ENCODE measurements around the gene RBMS1.

The RBMS1 gene

GRCh38 chr2:160360089-160360757 is 133.4 kb downstream of the RBMS1 start:
- DNase-seq (ENCODE audit: low spot score): no peak

GRCh38 chr2:160358046-160358445 is 135.6 kb downstream of the RBMS1 start:
- no peak for DNase-seq (ENCODE audit: low spot score)

GRCh38 chr2:160356485-160356884 is 137.1 kb downstream of the RBMS1 start:
- no peak for DNase-seq (ENCODE audit: low spot score)

GRCh38 chr2:160355080-160355479 is 138.5 kb downstream of the RBMS1 start:
- no peak for DNase-seq (ENCODE audit: low spot score)

GRCh38 chr2:160354677-160355076 is 138.9 kb downstream of the RBMS1 start:
- no peak for DNase-seq (ENCODE audit: low spot score)

GRCh38 chr2:160353813-160354212 is 139.8 kb downstream of the RBMS1 start:
- no peak for DNase-seq (ENCODE audit: low spot score)

- no peak for DNase-seq (ENCODE audit: low spot score)
Observed at GRCh38 chr2:160353166-160353565, 140.4 kb downstream of the RBMS1 start.

- DNase-seq (ENCODE audit: low spot score): no peak
Observed at GRCh38 chr2:160352500-160352899, 141.1 kb downstream of the RBMS1 start.

GRCh38 chr2:160351956-160352355 is 141.7 kb downstream of the RBMS1 start:
- DNase-seq (ENCODE audit: low spot score): no peak

GRCh38 chr2:160349306-160349705 is 144.3 kb downstream of the RBMS1 start:
- no peak for DNase-seq (ENCODE audit: low spot score)

- no peak for DNase-seq (ENCODE audit: low spot score)
Observed at GRCh38 chr2:160347269-160347863, 146.2 kb downstream of the RBMS1 start.

- DNase-seq (ENCODE audit: low spot score): no peak
Observed at GRCh38 chr2:160345071-160345764, 148.4 kb downstream of the RBMS1 start.

- no peak for DNase-seq (ENCODE audit: low spot score)
Observed at GRCh38 chr2:160343404-160343803, 150.2 kb downstream of the RBMS1 start.

- no peak for DNase-seq (ENCODE audit: low spot score)
Observed at GRCh38 chr2:160339726-160340125, 153.9 kb downstream of the RBMS1 start.

- DNase-seq (ENCODE audit: low spot score): peak; percentile 29
Observed at GRCh38 chr2:160338901-160339685, 154.5 kb downstream of the RBMS1 start.

GRCh38 chr2:160337728-160338127 is 155.9 kb downstream of the RBMS1 start:
- no peak for DNase-seq (ENCODE audit: low spot score)

- DNase-seq (ENCODE audit: low spot score): no peak
Observed at GRCh38 chr2:160336635-160337034, 157.0 kb downstream of the RBMS1 start.

- DNase-seq (ENCODE audit: low spot score): no peak
Observed at GRCh38 chr2:160336105-160336504, 157.5 kb downstream of the RBMS1 start.

GRCh38 chr2:160335441-160335840 is 158.2 kb downstream of the RBMS1 start:
- DNase-seq (ENCODE audit: low spot score): no peak

GRCh38 chr2:160334028-160334741 is 159.4 kb downstream of the RBMS1 start:
- DNase-seq (ENCODE audit: low spot score): peak; percentile 29

GRCh38 chr2:160333324-160334027 is 160.1 kb downstream of the RBMS1 start:
- no peak for DNase-seq (ENCODE audit: low spot score)
